ENCODE data around the gene NLRC4. TPM values are rescaled to one million over a fixed set of nuclear protein-coding genes. Genes with fewer than 3 reads are reported as not detected.

The NLRC4 gene
- polyA plus RNA-seq, 1 donor from 2014 or later = not detected

DNA sequence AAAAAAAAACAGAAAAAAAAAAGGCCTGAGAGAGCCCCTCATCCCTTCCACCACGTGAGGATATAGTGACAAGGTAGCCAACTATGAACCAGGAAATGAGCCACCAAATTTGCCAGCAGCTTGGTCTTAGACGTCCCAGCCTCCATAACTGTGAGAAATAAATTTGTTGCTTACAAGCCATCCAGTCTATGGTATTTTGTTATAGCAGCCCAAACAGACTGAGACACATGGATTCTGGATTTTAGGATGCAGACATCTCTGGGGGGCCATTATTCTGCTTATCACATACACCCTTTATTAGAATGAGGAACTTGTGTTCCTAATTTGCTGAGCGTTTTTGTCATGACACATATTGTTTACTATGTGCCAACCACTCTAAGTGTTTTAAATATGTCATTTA lies 7.6 kb upstream of the NLRC4 start:
- H3K27ac ChIP-seq (ENCODE audit: low read length) = no peak overlapping the region
- H3K9ac ChIP-seq (ENCODE audit: low read length) = no peak overlapping the region
- no peak overlapping the region for H2AFZ ChIP-seq (ENCODE audit: low read depth, low read length)
- H4K20me1 ChIP-seq (ENCODE audit: insufficient read depth) = no peaks in the 10 kb centered on the region
- no peaks in the 10 kb centered on the region for H3K36me3 ChIP-seq (ENCODE audit: insufficient read depth, low read length)
- H3K4me3 ChIP-seq (ENCODE audit: low read length) = no peak overlapping the region
- H3K27me3 ChIP-seq (ENCODE audit: insufficient read depth, low read depth, low read length) = no peaks in the 10 kb centered on the region
- no peaks in the 10 kb centered on the region for H3K9me3 ChIP-seq (ENCODE audit: low read length)
- H3F3A ChIP-seq (ENCODE audit: insufficient read depth, low read length, poor library complexity, severe bottlenecking) = no peaks in the 10 kb centered on the region
- H3K9me2 ChIP-seq (ENCODE audit: insufficient read depth, low read length) = no peaks in the 10 kb centered on the region
- H3K4me2 ChIP-seq (ENCODE audit: low read length) = no peak overlapping the region
- no peak for TF ChIP-seq EZH2 (IDR thresholded peaks at IDR 0.05; ENCODE audit: borderline replicate concordance, insufficient read depth, low read length, poor library complexity, severe bottlenecking)
- TF ChIP-seq TAF1 (IDR thresholded peaks at IDR 0.05; ENCODE audit: low read depth) = no peak
- no peak for TF ChIP-seq CTCF (IDR thresholded peaks at IDR 0.05; ENCODE audit: poor library complexity, severe bottlenecking)
- TF ChIP-seq SMC3 (conservative IDR thresholded peaks at IDR 0.05; ENCODE audit: poor library complexity) = no peak
- TF ChIP-seq MXI1 (conservative IDR thresholded peaks at IDR 0.05; ENCODE audit: poor library complexity, severe bottlenecking) = no peak
- no peak for TF ChIP-seq RAD21 (conservative IDR thresholded peaks at IDR 0.05)
- no peak for TF ChIP-seq REST (IDR thresholded peaks at IDR 0.05; ENCODE audit: borderline replicate concordance)
- TF ChIP-seq POLR2AphosphoS5 (IDR thresholded peaks at IDR 0.05) = no peak
- no peak for TF ChIP-seq EP300 (conservative IDR thresholded peaks at IDR 0.05; ENCODE audit: poor library complexity, severe bottlenecking)
- no peaks in the 10 kb centered on the region for H3K79me2 ChIP-seq (replicated peaks; ENCODE audit: insufficient read depth, low read length)

DNA sequence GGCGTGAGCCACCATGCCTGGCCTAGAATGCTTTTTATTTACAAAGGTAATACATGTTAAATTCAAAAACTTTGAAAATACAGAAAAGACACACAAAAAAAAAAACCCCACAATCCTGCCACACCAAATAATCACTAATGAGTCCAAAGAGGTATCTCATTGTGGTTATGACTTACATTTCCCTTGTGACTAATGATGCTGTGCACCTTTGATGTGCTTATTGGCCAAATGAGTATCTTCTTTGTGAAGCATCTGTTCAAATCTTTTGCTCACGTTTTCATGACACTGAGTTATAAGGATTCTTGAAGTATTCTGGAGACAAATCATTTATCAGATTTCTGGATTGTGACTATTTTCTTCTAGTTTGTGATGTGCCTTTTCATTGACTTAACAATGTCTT lies 6.4 kb upstream of the NLRC4 start:
- H4K20me1 ChIP-seq (ENCODE audit: insufficient read depth) = no peaks in the 10 kb centered on the region
- H3F3A ChIP-seq (ENCODE audit: insufficient read depth, low read length, poor library complexity, severe bottlenecking) = no peaks in the 10 kb centered on the region
- TF ChIP-seq POLR2AphosphoS5 (IDR thresholded peaks at IDR 0.05) = no peak
- TF ChIP-seq SMC3 (conservative IDR thresholded peaks at IDR 0.05; ENCODE audit: poor library complexity) = no peak
- TF ChIP-seq REST (IDR thresholded peaks at IDR 0.05; ENCODE audit: borderline replicate concordance) = no peak
- TF ChIP-seq CTCF (IDR thresholded peaks at IDR 0.05; ENCODE audit: poor library complexity, severe bottlenecking) = no peak
- TF ChIP-seq TAF1 (IDR thresholded peaks at IDR 0.05; ENCODE audit: low read depth) = no peak
- TF ChIP-seq MXI1 (conservative IDR thresholded peaks at IDR 0.05; ENCODE audit: poor library complexity, severe bottlenecking) = no peak
- no peak for TF ChIP-seq EZH2 (IDR thresholded peaks at IDR 0.05; ENCODE audit: borderline replicate concordance, insufficient read depth, low read length, poor library complexity, severe bottlenecking)
- TF ChIP-seq EP300 (conservative IDR thresholded peaks at IDR 0.05; ENCODE audit: poor library complexity, severe bottlenecking) = no peak
- TF ChIP-seq RAD21 (conservative IDR thresholded peaks at IDR 0.05) = no peak

More for the DNA sequence above, 6.4 kb upstream of the NLRC4 start:
- H3K4me3 ChIP-seq (ENCODE audit: low read length) = no peak overlapping the region
- no peaks in the 10 kb centered on the region for H3K79me2 ChIP-seq (replicated peaks; ENCODE audit: insufficient read depth, low read length)
- H3K9me3 ChIP-seq (ENCODE audit: low read length) = no peaks in the 10 kb centered on the region
- H3K9me2 ChIP-seq (ENCODE audit: insufficient read depth, low read length) = no peaks in the 10 kb centered on the region
- no peaks in the 10 kb centered on the region for H3K36me3 ChIP-seq (ENCODE audit: insufficient read depth, low read length)
- no peak overlapping the region for H3K27ac ChIP-seq (ENCODE audit: low read length)
- no peaks in the 10 kb centered on the region for H3K27me3 ChIP-seq (ENCODE audit: insufficient read depth, low read depth, low read length)
- H3K4me2 ChIP-seq (ENCODE audit: low read length) = no peak overlapping the region
- no peak overlapping the region for H3K9ac ChIP-seq (ENCODE audit: low read length)
- no peak overlapping the region for H2AFZ ChIP-seq (ENCODE audit: low read depth, low read length)

Measured in neural cell (in vitro differentiated cells).